Measurements from ENCODE around the gene MATN3. TPM values are rescaled to one million over a fixed set of nuclear protein-coding genes. Genes with fewer than 3 reads are reported as not detected.

The MATN3 gene
- total RNA-seq, 1 experiment from 2014 or later: 13.5 TPM

- H4K5ac ChIP-seq (ENCODE audit: insufficient read length, low read depth, low read length): no peak overlapping the region
- no peak overlapping the region for H4K8ac ChIP-seq (replicated peaks; ENCODE audit: insufficient read length, low read depth, low read length)
- no peak for TF ChIP-seq CTCF (conservative IDR thresholded peaks at IDR 0.05)
- no peak overlapping the region for H2BK12ac ChIP-seq (ENCODE audit: insufficient read length, low read depth, low read length)
- no peaks in the 10 kb centered on the region for H4K20me1 ChIP-seq (ENCODE audit: control insufficient read depth, insufficient read depth, insufficient read length)
- WGBS (ENCODE audit: extremely low coverage, insufficient read length, low lambda C conversion rate): no CpG with 5 or more reads among the region's 2 CpGs
- no peak overlapping the region for H3K9ac ChIP-seq (ENCODE audit: extremely low read depth, insufficient read length, low read length)
- no peak overlapping the region for H2BK120ac ChIP-seq (ENCODE audit: low read depth, low read length, poor library complexity, severe bottlenecking)
- H3K27ac Mint-ChIP-seq: peak overlapping the region in 1 of 3 experiments; percentile 46; a peak in 1 of 7 replicates
- no peaks in the 10 kb centered on the region for H3K79me1 ChIP-seq (ENCODE audit: insufficient read depth, low read depth, low read length, poor library complexity, severe bottlenecking)
- no peak overlapping the region for H3K56ac ChIP-seq (ENCODE audit: insufficient read length, low read depth, low read length)
- H2BK20ac ChIP-seq (ENCODE audit: low read depth, low read length, poor library complexity, severe bottlenecking): no peak overlapping the region
- no peaks in the 10 kb centered on the region for H3K9me3 ChIP-seq (ENCODE audit: control insufficient read depth, low read depth, low read length)
- H3K4me1 ChIP-seq (ENCODE audit: insufficient read depth, low read length): 0 out of 2 replicates have a peak, but pooled peaks cover 3% of the 10 kb centered on the region
- H2BK5ac ChIP-seq (ENCODE audit: insufficient read length, low read length): no peak overlapping the region
- no peaks in the 10 kb centered on the region for H3K79me2 ChIP-seq (ENCODE audit: insufficient read depth, low read length)
- no peak overlapping the region for H3K18ac ChIP-seq (ENCODE audit: insufficient read length, low read depth, low read length)
- no peak overlapping the region for H4K91ac ChIP-seq (ENCODE audit: insufficient read length, low read depth, low read length)
- H2BK15ac ChIP-seq (ENCODE audit: low read depth, low read length): no peak overlapping the region
- peaks cover 0 to 5% (median 3%) of the 10 kb centered on the region in 3 experiments; a peak in 2 of 7 replicates for H3K36me3 Mint-ChIP-seq (ENCODE audit: insufficient read depth in 1 of 3, low read depth in 3 of 3)
- no peak overlapping the region for H3K4ac ChIP-seq (ENCODE audit: low read depth, low read length)
- H3K4me1 Mint-ChIP-seq: peaks cover 19 to 25% of the 10 kb centered on the region in 2 experiments
- H3K23me2 ChIP-seq (ENCODE audit: insufficient read length, low read depth, low read length, poor library complexity, severe bottlenecking): no peaks in the 10 kb centered on the region
- H3K23ac ChIP-seq (ENCODE audit: insufficient read length, low read depth, low read length): no peak overlapping the region
- H3K9me3 Mint-ChIP-seq: no peaks in the 10 kb centered on the region
- H3K27me3 ChIP-seq (ENCODE audit: insufficient read depth, low read length): no peaks in the 10 kb centered on the region
- H3K4me3 Mint-ChIP-seq: no peak overlapping the region
- no peaks in the 10 kb centered on the region for H3K27me3 Mint-ChIP-seq (ENCODE audit: low read depth)
- H3K14ac ChIP-seq (ENCODE audit: insufficient read depth, low read length): no peak overlapping the region
- no peak overlapping the region for H2AK5ac ChIP-seq (ENCODE audit: insufficient read length, low read length)
- H3K4me2 ChIP-seq (ENCODE audit: insufficient read depth, insufficient read length, low read length): peak overlapping the region; percentile 27
- DNase-seq: peak; percentile 31
- no peak overlapping the region for H3T11ph ChIP-seq (ENCODE audit: low read length)
- H2AFZ ChIP-seq (ENCODE audit: low read length): no peak overlapping the region
- no peak overlapping the region for H3K27ac ChIP-seq (ENCODE audit: insufficient read length, low read depth, low read length)
Observed at GRCh38 chr2:19944205-19944845, 68.1 kb downstream of the MATN3 start.

All from H9 (cell line).